HG03558 (cell line): ENCODE data around the gene VAPB.
"Not testable (repeated sequence)": the region's sequence is repeated elsewhere in the genome, so short reads cannot be mapped to it uniquely, and the experiment has no call there.

Experiments used
- ATAC-seq: cut with Tn5 transposase; IDR thresholded peaks from one replicate; pipeline ENCODE4 v1.9.1; 2021; ENCODE audit warnings: moderate number of reproducible peaks; ENCODE audit not compliant: unreplicated experiment; ENCODE audit errors: extremely low read depth

The VAPB gene

DNA sequence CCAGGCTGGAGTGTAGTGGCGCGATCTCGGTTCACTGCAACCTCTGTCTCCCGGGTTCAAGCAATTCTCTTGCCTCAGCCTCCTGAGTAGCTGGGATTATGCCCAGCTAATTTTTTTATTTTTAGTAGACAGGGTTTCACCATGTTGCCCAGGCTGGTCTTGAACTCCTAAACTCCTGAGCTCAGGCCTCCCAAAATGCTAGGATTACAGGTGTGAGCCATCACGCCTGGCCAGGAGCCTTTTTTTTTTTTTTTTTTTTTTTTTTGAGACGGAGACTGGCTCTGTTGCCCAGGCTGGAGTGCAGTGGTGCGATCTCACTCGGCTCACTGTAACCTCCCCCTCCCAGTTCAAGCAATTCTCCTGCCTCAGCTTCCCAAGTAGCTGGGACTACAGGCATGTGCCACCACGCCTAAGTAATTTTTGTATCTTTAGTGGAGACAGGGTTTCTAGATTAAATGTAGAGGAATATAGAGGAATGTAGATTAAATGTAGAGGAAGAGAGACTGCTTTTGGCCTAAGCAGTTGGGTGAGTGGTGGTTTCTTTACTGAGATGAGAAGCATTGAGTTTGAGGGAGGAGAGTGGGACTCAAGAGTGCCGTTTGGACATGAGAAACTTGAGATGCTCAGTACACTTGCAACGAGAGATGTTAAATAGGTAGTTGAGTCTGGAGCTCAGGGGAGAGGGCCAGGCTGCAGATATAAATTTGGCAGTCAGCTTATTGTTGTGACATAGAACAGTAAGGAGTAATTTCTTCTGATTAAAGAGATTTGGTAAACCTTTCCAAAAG is 16.7 kb downstream of the VAPB start:
- ATAC-seq: no peak

DNA sequence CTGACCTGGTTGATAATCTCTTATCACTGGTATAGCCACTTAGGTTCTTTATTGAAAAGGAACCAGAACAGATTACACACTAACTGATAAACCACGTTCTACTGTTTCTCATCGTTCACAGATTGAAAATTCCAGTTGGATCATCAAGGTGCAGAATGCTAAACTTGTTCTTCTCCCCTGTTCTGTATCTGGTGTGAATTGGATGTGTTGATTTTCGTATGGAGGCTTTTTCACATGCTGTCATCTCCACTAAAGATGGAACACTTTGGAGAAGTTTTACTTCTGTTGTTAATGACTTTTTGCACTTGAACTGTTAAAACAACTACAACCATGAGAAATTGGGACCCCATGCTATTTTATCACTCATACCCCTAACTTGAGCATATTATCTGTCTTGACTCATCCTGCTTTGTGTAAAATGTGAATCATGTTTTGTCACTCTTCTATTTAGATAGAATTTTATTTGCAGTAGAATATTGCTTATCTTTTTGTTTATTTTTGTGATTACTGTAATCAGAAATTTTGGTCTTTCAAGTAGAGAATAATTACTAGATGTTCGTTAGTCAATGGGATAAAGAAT is 17.5 kb downstream of the VAPB start:
- ATAC-seq: no peak

DNA sequence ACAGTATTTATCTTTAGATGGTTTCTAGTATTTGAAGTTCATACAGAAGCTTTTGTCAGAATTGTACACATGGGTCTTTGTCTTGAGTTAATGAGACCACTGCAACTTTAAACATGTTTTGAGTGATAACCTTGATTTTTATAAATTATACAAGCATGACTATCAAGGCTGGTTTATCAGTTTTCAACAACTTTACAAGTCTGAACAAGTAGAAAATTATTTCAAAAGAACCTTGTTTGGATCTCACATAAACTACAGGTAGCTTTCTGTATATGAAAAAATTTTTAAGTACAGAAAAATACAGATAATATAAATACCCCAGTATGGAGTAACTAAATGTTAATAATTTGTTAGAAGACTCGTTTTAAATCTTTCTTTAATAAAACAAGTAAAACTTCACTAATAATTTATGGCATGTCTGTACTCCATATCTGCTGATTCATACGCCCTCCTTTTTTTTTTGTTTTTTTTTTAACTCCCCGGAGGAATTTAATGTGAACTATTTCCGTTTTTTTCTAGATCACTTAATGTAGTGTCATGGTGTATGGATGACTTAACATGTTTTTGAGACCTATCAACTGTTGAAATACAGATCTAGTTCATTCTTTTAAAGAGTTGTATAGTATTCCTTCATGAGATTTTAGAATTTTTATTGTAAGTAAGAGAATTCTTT is 18.3 kb downstream of the VAPB start:
- ATAC-seq: no peak

DNA sequence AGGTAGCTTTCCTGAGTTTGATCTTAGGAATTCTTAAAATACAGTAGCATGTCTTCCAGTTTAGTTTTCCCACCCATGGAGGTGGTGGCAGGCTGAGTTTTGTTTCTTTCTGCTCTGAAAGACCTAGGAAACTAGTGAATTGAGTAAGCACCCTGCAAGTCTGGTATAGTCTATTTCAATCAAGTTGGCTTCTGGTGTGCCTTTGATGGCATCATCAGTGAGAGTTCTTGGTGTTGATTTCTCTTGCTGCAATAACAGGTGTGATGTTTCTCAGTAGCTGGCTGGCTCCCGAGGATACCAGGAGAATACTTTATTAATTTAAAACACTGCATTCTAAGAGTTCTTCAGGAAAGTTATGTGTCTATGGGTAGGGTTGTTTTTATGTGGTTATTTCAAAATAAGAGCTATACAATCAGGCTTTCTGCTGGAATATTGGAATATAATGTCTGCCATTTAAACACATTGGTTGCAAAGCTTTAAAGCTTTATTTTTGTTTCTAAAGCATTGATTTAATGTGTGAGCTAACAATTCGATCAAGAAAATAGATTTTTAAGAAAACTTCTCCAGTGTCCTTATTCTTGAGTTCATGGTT is 19.0 kb downstream of the VAPB start:
- ATAC-seq: no peak

DNA sequence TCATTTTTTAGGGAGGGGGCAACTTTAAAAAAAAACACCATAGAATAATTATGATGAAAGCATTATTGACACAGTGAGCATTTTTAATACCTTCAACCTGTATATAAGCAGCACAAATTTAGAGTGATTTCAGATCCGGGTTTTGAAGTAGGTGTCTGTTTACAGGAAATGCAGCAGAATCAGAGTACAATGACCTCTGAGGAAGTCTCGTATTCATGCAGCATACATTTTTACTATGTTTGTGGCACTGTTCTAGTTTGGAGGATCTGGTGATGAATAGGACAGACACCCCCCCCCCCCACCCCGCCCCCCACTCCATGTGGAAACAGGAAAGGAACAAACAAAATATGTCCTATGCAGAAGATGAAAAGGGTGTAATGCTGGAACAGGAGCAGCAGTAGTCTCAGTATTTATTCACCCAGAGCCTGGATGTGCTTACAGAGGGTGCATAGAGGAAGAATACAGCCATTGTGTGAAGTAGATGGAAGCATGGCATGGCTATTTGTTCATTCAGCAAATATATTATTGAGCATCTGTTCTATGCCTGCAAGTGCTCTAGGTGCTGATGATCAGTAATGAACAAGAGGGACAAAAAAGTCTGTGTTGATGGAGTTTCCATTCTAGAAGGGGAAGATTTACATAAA is 19.7 kb downstream of the VAPB start:
- ATAC-seq: no peak

DNA sequence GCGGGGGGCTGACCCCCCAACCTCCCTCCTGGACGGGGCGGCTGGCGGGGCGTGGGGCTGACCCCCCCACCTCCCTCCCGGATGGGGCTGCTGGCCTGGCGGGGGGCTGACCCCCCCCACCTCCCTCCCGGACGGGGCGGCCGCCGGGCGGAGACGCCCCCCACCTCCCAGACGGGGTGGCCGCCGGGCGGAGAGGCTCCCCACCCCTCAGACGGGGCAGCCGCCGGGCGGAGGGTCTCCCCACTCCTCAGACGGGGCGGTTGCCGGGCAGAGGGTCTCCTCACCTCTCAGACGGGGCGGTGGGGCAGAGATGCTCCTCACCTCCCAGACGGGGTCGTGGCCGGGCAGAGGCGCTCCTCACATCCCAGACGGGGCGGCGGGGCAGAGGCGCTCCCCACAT is 25.2 kb downstream of the VAPB start:
- not testable (repeated sequence) for ATAC-seq

DNA sequence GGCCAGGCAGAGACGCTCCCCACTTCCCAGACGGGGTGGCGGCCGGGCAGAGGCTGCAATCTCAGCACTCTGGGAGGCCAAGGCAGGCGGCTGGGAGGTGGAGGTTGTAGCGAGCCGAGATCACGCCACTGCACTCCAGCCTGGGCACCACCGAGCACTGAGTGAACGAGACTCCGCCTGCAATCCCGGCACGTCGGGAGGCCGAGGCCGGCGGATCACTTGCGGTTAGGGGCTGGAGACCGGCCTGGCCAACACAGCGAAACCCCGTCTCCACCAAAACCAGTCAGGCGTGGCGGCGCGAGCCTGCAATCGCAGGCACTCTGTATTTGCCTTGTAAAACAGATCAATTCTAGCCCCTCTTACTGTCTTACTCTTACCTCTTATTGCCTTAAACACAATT is 25.8 kb downstream of the VAPB start:
- ATAC-seq: not testable (repeated sequence)

DNA sequence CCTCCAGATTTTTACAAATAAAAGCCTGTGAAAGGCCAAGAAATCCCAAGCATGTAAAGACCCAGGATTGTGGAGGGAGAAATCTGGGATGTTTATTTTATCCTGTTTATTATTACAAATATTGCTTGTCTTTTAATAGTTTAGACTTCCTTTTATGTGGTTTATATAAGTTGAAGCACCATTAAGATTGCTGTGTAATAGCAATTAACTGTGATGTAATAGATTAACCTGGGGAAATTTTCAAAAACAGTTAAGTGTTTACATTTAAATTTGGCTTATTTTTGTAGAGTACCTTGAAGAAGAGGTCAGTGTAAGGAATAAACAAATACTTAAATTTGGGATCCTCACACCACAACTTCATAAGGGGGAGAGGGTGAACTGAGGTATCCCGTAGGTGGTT is 27.0 kb downstream of the VAPB start:
- ATAC-seq: no peak

DNA sequence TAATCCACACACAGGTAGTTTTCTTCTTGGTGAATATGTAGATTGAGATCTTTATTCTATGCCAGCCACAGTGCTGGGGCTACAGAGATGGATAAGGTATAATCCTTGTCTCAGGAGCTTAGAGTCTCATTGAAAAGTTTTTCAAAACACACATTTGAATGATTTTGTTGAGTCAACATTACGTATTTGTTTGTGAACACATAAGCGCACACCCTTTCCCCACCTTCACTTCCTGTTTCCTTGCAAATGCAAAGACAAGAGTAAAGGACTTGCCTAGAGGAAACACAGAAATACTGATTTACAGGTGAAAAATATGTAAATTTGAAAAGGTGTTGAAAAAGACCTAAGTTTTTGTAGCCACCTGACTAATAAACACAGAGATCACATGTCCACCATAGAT is 27.8 kb downstream of the VAPB start:
- ATAC-seq: no peak

DNA sequence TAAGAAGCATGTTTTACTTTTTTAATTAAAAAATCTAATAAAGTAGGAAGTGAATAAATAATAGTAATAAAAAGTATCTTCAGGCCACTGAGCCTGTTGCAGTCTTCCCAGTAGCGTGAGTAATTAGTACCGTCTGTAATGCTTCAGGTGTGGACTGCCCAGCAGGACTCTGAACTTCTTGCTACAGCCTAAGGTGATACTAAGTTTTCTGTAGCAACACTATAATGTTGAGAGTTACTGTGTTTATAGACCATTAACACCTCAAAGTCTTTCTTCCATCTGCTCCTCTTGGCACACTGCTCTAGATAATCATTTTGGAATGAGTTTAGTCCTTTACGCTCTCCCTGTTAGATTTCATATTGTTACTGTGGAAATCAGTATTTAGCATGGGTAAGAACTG is 28.4 kb downstream of the VAPB start:
- no peak for ATAC-seq

DNA sequence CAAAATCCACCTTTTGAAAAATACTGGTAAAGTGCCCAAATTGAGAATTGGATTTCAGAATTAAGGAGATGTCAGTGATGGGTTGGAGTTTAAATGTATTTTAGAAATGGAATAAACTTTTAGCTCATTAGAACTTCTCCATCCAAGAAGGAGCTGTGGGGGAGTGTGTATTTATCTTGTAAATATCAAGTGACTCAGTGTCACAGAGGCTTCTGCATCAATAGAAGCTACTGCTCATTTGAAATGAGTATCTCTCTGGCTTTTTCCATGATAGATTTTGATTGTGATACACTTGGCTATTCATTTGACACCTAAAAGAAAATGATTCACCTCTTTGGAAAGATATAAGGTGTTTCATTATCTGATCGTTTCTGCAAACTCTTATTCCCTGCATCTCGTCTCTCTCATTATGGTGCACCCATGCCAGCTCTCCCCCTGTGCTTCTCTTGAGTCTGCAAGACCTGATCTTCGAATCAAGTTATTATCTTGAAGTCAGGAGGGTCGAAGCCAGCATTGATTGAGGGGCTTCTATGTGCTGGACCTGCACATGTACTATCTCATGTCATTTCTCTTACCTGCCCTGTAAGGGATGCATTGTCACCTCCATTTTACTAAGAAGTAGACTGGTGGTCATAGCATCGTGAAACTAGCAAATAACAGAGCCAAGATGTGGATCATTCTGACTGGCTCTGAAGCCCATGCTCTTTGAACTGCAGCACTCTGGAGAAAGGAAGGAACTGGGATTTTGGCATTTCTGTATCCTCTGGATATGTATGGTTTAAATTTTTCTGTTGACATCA is 30.1 kb downstream of the VAPB start:
- no peak for ATAC-seq

DNA sequence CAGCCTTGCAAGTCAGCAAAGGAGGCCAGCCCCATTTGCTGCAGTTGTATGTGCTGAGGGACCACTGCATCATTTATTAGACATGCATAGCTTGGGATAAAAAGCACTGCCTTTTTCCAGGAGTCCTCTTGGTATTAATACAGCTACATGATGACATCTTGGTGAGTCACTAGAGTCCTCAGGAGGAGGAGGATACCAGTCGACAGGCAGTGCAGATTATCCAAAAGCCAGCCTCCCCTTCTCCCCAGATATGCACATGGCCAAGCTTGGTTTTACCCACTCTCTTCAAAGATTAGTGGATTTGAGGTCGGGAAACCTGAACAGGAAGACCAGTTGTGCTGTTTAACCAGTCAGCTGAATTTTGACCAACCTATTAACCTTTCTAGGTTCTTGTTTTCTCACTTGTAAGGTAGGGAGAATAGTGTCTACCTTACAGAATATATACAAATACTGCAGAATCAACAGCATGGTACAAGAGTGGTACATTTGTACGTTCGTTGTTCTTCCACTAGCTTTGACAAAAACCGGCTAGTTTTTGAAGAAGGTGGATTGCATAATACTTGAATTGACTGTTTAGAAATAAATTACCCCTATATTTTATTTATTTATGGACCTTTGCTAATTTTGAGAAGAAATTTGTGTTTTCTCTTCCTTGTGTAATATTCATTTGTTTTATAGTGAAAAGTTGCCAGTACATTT is 31.9 kb downstream of the VAPB start:
- no peak for ATAC-seq

DNA sequence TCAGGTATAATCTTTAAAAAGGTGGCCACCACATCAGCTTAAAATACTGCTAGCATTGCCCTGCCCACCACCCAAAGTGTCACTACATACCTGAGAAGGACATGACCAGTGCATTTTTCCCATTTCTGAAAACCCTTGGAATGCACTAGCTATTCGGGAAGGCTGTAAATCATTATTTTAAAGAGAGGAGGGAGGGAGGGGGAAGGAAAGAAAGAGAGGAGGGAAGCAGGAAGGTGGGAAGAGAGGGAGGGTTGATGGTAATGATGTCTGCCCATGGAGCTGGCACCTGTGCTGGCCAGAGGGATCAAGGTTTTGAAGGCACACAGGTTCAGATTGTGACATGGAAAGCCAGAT is 32.4 kb downstream of the VAPB start:
- no peak for ATAC-seq

DNA sequence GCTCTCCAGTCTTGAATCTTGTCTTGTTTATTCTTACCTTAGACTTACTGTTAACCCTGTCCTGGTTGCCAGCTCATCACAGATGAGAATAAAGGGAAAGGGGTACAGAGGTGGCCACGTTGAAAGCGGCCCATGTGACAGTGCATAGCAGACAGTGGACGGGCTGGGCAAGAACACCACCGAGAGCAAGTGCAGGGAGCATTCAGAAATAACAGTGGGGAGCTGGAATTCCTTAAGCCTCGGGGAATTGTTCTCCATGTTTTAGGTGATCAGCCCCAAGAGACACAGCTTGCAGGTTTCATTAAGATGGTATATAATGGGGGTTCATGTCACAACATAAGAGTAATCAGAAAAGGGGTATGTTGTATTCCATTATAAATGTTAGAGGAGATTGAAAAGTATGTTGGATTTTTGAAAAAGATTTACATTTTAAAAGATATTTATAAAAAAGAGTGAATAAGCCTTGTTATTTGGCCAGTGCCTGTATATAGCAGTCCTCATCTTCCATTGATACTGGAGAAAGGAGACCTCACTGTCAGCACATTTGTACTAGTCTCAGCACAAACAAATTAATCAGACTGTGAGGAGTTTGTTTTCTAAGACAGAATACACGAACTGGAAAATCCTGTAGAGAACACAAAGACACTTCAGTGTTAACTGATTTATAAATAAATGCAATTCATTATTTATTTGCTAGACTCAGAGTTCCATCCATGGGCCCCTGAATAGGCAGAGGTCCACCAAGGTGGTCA is 35.4 kb downstream of the VAPB start:
- no peak for ATAC-seq

DNA sequence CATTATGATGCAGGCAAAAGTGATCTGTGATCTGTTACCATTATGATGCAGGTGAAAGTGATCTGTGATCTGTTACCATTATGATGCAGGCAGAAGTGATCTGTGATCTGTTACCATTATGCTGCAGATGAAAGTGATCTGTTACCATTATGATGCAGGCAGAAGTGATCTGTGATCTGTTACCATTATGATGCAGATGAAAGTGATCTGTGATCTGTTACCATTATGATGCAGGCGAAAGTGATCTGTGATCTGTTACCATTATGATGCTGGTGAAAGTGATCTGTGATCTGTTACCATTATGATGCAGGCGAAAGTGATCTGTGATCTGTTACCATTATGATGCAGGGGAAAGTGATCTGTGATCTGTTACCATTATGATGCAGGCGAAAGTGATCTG is 38.5 kb downstream of the VAPB start:
- not testable (repeated sequence) for ATAC-seq

DNA sequence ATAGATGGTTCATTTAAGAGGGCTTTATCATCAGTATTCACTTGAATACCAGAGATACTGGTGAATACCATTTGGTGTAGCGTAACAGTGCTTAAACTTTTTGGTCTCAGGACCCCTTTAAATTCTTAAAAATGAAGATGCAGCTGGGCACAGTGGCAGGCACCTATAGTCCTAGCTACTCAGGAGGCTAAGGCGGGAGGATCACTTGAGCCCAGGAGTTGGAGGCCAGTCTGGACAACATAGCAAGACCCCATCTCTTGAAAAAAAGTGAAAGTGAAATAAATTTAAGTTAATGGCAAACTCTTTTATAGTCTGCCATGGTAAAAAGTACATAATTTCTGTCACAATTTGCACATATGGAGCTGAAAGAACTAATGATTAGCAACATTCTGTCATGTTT is 39.3 kb downstream of the VAPB start:
- no peak for ATAC-seq

DNA sequence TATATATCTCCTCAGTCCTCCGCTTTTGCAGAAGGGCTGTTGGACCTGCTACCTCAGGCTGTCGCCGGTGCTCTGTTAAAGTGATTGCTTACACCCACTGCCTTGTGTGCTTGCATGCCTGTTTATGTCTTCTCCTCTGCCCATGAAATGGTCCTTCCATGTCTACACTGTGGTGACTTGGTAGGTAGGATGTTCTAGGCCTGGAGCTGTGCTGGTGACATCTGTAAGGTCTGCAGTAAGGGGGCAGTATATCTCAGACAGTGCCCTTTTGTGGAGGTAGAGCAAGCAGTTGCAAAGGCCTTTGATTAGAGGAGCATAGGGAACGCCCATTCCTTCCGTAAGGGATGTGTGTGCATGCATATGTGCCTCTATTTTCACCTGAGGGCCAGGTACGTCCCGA is 40.3 kb downstream of the VAPB start:
- no peak for ATAC-seq

DNA sequence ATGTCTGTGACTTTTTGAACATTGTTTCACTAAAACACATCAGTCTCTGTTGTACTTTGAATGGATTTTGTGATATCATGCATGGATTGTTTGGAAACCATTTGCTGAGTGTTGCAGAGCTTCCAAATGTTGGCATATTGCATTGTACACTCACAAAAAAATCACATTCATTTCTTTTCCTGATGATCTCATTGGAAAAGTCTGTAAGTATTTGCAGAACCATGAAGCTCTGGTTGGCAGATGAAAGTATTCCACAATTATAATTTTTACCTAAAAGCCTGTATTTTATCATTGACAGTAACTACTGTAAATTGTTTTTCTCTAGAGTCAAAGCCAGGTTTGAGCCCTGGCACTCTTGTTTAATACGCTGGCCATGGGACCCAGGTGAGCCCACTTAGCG is 42.1 kb downstream of the VAPB start:
- ATAC-seq: no peak
